Motor neuron (in vitro differentiated cells): ENCODE data around the gene ABCG1. TPM values are rescaled to one million over a fixed set of nuclear protein-coding genes. Genes with fewer than 3 reads are reported as not detected.

Experiments used
- ATAC-seq, 8 experiments: fragments of 200-7000 bp; cut with Tn5 transposase; replicated peaks in 6 of 8; 2 replicates each; pipeline ENCODE4 v1.8.0; 2021; ENCODE audit warnings: mild to moderate bottlenecking in 8 of 8, moderate library complexity in 8 of 8
- H3K27ac ChIP-seq, 2 donors: fragments of 250-450 bp; sonication (Bioruptor Pico); 2 replicates each; pipeline ENCODE4 v1.9.0; 2021; ENCODE audit warnings: antibody characterized with exemption in 2 of 2, mild to moderate bottlenecking in 2 of 2, moderate library complexity in 1 of 2
- H3K4me1 ChIP-seq, 2 donors: fragments of 250-450 bp; sonication (Bioruptor Pico); replicated peaks in 1 of 2; 2 replicates each; pipeline ENCODE4 v1.6.1; 2021; ENCODE audit warnings: antibody characterized with exemption in 2 of 2, mild to moderate bottlenecking in 2 of 2, moderate library complexity in 1 of 2
- H3K4me3 ChIP-seq, 5 donors: fragments of 250-450 bp; sonication (Bioruptor Pico); 2 replicates each; pipeline ENCODE4 v1.9.0; 2021; ENCODE audit warnings: antibody characterized with exemption in 5 of 5, mild to moderate bottlenecking in 5 of 5, moderate library complexity in 4 of 5
- WGBS, 10 experiments: fragments of 450-650 bp; shearing (Covaris generic); methylation state at CpG; one replicate each; pipeline ENCODE4 v1.0.0; 2022; 5-methylcytosine and 5-hydroxymethylcytosine counted together
- in situ Hi-C, 9 experiments: fragments of 400-800 bp; cut with MboI; loops; one replicate each; pipeline ENCODE4 v1.15.0; 2021; ENCODE audit warnings: low sequenced_read_pairs in 9 of 9, low pct_unique_long_range_greater_than_20kb in 2 of 9; ENCODE audit not compliant: unreplicated experiment in 9 of 9
- total RNA-seq, 8 experiments: library from RNA; unstranded; fragments of 300-600 nt; gene quantifications; 2 replicates each; pipeline versions ENCODE4 v1.2.3 to v1.2.4, GENCODE V29; 2022

ABCG1 gene
- total RNA-seq, 8 experiments from 2014 or later, result 0.36 to 26.7 (median 2.8) TPM

GRCh38 chr21:42212266-42212665 is 6.7 kb upstream of the ABCG1 start:
- Histone ChIP-seq H3K4me3 (no peak overlapping the region), H3K27ac (no peak overlapping the region), H3K4me1 (no peaks in the 10 kb centered on the region)
- no peak for ATAC-seq
- WGBS, 10 experiments, result 8 to 91% (median 68%) methylated on average over 1 to 3 of the region's 3 CpGs
- in situ Hi-C loops, result no loop called here

- Histone ChIP-seq H3K27ac (no peak overlapping the region), H3K4me1 (no peaks in the 10 kb centered on the region), H3K4me3 (no peak overlapping the region)
- in situ Hi-C loops, result no loop called here
- 20 to 74% (median 47%) methylated on average over 1 to 3 of the region's 5 CpGs; no CpG with 5 or more reads in 6 of the 10 experiments for WGBS, 10 experiments
- ATAC-seq, result no peak
Measured at GRCh38 chr21:42213082-42213774, 5.7 kb upstream of the ABCG1 start.

- ATAC-seq, result no peak
- Histone ChIP-seq H3K4me1 (no peaks in the 10 kb centered on the region), H3K27ac (no peak overlapping the region), H3K4me3 (no peak overlapping the region)
- in situ Hi-C loops, result no loop called here
- 68 to 90% (median 76%) methylated on average over 1 to 7 of the region's 10 CpGs; no CpG with 5 or more reads in 4 of the 10 experiments for WGBS, 10 experiments
Measured at GRCh38 chr21:42214081-42214750, 4.7 kb upstream of the ABCG1 start.

- H3K4me1 ChIP-seq, result no peaks in the 10 kb centered on the region
- no peak overlapping the region for H3K4me3 ChIP-seq
- no peak for ATAC-seq
- H3K27ac ChIP-seq, result no peak overlapping the region
- 55 to 93% (median 80%) methylated on average over 1 to 5 of the region's 5 CpGs; no CpG with 5 or more reads in 5 of the 10 experiments for WGBS, 10 experiments
- in situ Hi-C loops, result no loop called here
Measured at GRCh38 chr21:42214921-42215320, 4.0 kb upstream of the ABCG1 start.

GRCh38 chr21:42215942-42216725 is 2.8 kb upstream of the ABCG1 start:
- H3K4me3 ChIP-seq, result no peak overlapping the region
- no peak overlapping the region for H3K27ac ChIP-seq
- peaks cover 2 to 3% of the 10 kb centered on the region in 2 donors for H3K4me1 ChIP-seq
- in situ Hi-C loops, result no loop called here
- ATAC-seq, result no peak
- 27 to 100% (median 83%) methylated on average over 1 to 7 of the region's 9 CpGs; no CpG with 5 or more reads in 3 of the 10 experiments for WGBS, 10 experiments

GRCh38 chr21:42216726-42217572 is 2.0 kb upstream of the ABCG1 start:
- in situ Hi-C loops, result no loop called here
- no peak for ATAC-seq
- Histone ChIP-seq H3K4me1 (peaks cover 6 to 10% of the 10 kb centered on the region in 2 donors), H3K4me3 (no peak overlapping the region), H3K27ac (no peak overlapping the region)
- WGBS, 10 experiments, result 39 to 93% (median 71%) methylated on average over 3 to 9 of the region's 17 CpGs; no CpG with 5 or more reads in 3 of the 10 experiments

GRCh38 chr21:42219606-42220137 is 732 bp downstream of the ABCG1 start:
- WGBS, 10 experiments, result 0% methylated on average over 1 to 4 of the region's 41 CpGs; no CpG with 5 or more reads in 7 of the 10 experiments
- Histone ChIP-seq H3K27ac (peak overlapping the region; percentile 6 to 11), H3K4me3 (peak overlapping the region; percentile 44 to 75 (median 62)), H3K4me1 (peaks cover 8 to 15% of the 10 kb centered on the region in 2 donors)
- ATAC-seq, result peak; percentile 20 to 51 (median 40)
- in situ Hi-C loops, result no loop called here

GRCh38 chr21:42220138-42220701 is 1.3 kb downstream of the ABCG1 start:
- H3K27ac ChIP-seq, result peak overlapping the region; percentile 6 to 46
- WGBS, 10 experiments, result 0 to 27% (median 9%) methylated on average over 3 to 15 of the region's 26 CpGs; no CpG with 5 or more reads in 3 of the 10 experiments
- H3K4me3 ChIP-seq, result peak overlapping the region; percentile 44 to 75 (median 62)
- ATAC-seq, result peak; percentile 31 to 89 (median 84)
- in situ Hi-C loops, result no loop called here
- H3K4me1 ChIP-seq, result peaks cover 8 to 15% of the 10 kb centered on the region in 2 donors

- peaks cover 8 to 15% of the 10 kb centered on the region in 2 donors for H3K4me1 ChIP-seq
- ATAC-seq, result peak in 4 of 8 experiments; percentile 1 to 38 (median 5)
- peak overlapping the region in 1 of 5 donors; percentile 6 for H3K4me3 ChIP-seq
- 48 to 92% (median 72%) methylated on average over 1 to 11 of the region's 15 CpGs for WGBS, 10 experiments
- in situ Hi-C loops, result no loop called here
- H3K27ac ChIP-seq, result no peak overlapping the region
Measured at GRCh38 chr21:42221581-42222345, 2.8 kb downstream of the ABCG1 start.

GRCh38 chr21:42222386-42222785 is 3.4 kb downstream of the ABCG1 start:
- H3K4me3 ChIP-seq, result no peak overlapping the region
- H3K27ac ChIP-seq, result no peak overlapping the region
- in situ Hi-C loops, result no loop called here
- ATAC-seq, result no peak
- peaks cover 8 to 15% of the 10 kb centered on the region in 2 donors for H3K4me1 ChIP-seq
- WGBS, 10 experiments, result 0 to 100% (median 55%) methylated on average over 1 to 3 of the region's 6 CpGs; no CpG with 5 or more reads in 4 of the 10 experiments

- Histone ChIP-seq H3K4me3 (no peak overlapping the region), H3K27ac (no peak overlapping the region)
- in situ Hi-C loops, result no loop called here
Measured at GRCh38 chr21:42222821-42223390, 4.0 kb downstream of the ABCG1 start.

More at GRCh38 chr21:42222821-42223390, 4.0 kb downstream of the ABCG1 start:
- ATAC-seq, result no peak
- peaks cover 8 to 19% of the 10 kb centered on the region in 2 donors for H3K4me1 ChIP-seq
- WGBS, 10 experiments, result 32 to 90% (median 65%) methylated on average over 2 to 7 of the region's 9 CpGs; no CpG with 5 or more reads in 4 of the 10 experiments
